Epithelial cell of esophagus (primary cell): ENCODE data around the gene KRTAP4-9.
A peak's percentile ranks its signal among the peaks of the same experiment; 100 is the strongest.
"Not testable (repeated sequence)": the region's sequence is repeated elsewhere in the genome, so short reads cannot be mapped to it uniquely, and the experiment has no call there.

Experiments used
- DNase-seq: peaks from one replicate; pipeline ENCODE4 v3.0.0; 2010; ENCODE audit warnings: low read depth
- H3K4me3 ChIP-seq: 2 replicates; pipeline ENCODE4 v1.5.1; 2011; ENCODE audit warnings: mild to moderate bottlenecking, low read length, control low read depth
- CTCF ChIP-seq: IDR thresholded peaks from 2 replicates; pipeline ENCODE4 v1.5.1; 2011; ENCODE audit warnings: low read depth, mild to moderate bottlenecking, low read length, control low read depth, inconsistent platforms; ENCODE audit not compliant: insufficient read depth; ENCODE audit errors: missing control alignments

The KRTAP4-9 gene

DNA sequence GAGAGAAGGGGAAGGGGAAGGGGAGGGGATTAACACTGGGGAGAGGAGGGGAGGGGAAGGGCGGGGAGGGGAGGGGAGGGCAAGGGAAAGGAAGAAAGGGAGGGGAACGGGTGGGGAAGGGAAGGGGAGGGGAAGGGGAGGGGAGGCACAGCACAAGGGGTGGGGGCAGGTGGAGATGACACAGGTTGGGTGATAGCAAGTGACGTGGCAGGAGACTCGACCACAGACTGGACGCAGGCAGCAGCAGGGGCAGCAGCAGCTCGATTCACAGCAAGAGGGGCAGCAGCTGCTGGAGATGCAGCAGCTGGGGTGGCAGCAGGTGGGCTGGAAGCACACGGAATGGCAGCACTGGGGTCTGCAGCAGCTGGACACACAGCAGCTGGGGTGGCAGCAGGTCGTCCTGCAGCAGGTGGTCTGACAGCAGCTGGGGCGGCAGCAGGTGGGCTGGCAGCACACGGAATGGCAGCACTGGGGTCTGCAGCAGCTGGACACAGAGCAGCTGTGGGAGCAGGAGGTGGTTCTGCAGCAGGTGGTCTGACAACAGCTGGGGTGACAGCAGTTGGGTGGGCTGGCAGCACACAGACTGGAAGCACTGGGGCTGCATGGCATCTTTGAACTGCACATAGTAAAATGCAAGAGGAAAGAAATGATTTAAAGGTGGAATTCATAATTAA is 3.5 kb upstream of the KRTAP4-9 start, which contains the start of gene KRTAP4-16:
TSS of gene KRTAP4-16 (minus strand) at position 624 of the 674 bp plus-strand sequence. CDS start at position 624, 0 bp downstream.
- H3K4me3 ChIP-seq = no peak within 1 kb of the TSS
- no peak for TF ChIP-seq CTCF
- DNase-seq = no peak

- TF ChIP-seq CTCF = no peak
- H3K4me3 ChIP-seq = no peak overlapping the region
- no peak for DNase-seq
Observed at GRCh38 chr17:41103896-41104295, 1.3 kb upstream of the KRTAP4-9 start.

DNA sequence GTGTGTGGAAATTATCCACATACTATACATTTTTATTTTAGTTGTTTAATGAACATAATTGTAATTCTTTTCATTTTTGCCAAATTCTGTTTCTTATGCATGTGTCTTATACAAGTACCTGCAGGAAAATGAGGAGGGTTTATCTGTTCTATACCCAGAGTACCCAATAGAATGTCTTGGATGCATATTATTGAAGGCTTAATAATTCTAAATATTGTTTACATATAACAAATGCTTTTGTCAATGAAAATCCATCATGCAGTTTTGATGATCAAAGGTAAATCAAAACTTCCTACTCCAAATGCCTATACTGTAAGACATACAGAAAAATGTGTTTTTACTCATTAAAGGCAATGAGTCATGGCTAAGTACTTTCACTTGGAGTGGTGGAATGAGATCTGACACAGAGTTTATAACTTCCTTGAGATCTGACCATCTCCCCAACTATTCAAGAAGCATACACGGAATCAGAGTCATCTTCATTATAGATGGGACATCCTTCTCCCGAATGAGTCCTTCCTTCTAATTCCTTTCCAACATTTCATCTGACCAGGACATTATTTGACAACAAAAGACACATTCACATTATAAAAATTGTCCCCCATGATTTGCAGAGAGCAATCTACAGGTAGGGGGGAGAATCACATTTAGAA is 677 bp upstream of the KRTAP4-9 start:
- peak; percentile 65 for DNase-seq
- H3K4me3 ChIP-seq = not testable (repeated sequence)

DNA sequence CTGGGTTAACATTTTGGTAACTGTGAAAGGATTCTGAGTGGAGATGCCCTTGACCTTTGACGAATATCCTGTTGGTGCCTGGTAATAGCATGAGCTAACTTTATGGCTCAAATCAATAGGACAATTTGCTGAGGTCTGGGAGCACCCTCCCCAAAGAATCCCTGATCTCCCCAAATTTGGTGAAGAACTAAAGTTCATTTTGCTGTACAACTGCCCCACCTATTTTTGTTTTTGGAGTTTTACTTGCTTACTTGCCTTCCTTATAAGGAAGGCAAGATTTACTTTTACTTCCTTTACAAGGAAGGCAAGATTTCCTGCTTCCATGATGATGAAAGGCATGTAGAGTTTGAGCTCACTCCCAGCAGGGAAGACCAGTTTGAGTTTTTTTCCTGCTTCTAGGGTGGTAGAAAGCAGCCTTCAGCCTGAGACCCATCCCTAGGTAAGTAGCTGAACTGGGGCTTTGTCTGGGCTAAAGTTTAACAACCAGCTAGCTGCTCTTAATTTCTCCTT is 2.8 kb downstream of the KRTAP4-9 start:
- no peak overlapping the region for H3K4me3 ChIP-seq
- TF ChIP-seq CTCF = no peak
- no peak for DNase-seq

DNA sequence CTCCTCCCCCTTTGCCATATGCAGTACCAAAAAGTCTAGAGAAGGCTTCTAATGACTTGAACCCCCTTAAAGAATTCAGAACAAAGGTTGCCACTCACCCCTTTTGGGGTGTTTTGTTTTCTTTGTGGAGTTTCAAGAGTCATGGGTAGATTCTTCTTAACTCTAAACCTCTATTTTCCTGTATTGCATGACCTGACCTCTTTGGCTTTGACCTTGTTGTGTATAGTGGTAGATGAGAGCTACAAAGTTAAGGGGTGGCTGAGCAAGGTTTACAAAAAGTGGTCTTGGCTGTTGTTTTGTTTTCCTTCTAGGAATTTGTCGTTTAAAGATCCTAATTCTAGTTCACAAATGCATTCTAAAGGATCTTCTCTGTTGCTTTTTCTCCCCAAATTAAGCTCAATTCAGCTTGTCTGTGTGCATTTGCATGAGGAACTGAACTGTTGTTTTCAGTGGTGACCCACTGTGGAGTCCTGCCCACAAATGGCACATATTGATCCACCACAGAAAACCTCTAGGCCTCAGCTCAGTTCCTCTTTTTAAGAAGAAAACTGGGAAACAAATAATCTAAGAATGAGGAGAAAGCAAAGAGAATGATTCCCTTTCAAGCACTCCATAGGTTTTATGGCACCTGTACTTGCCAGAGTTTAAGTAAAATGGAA is 3.7 kb downstream of the KRTAP4-9 start:
- not testable (repeated sequence) for DNase-seq, H3K4me3 ChIP-seq

GRCh38 chr17:41111151-41111885 is 6.1 kb downstream of the KRTAP4-9 start:
- no peak for TF ChIP-seq CTCF
- DNase-seq = no peak
- H3K4me3 ChIP-seq = no peak overlapping the region

GRCh38 chr17:41116297-41116696 is 11.1 kb downstream of the KRTAP4-9 start:
- no peak for DNase-seq

GRCh38 chr17:41117846-41118386 is 12.7 kb downstream of the KRTAP4-9 start, which contains the start of gene KRTAP4-11:
Gene KRTAP4-11, minus strand, starts transcription at chr17:41118373. Its CDS starts 58 bp downstream, at chr17:41118315.
- not testable (repeated sequence) for DNase-seq, H3K4me3 ChIP-seq

More at GRCh38 chr17:41116297-41116696, 11.1 kb downstream of the KRTAP4-9 start:
- no peak for TF ChIP-seq CTCF
- no peak overlapping the region for H3K4me3 ChIP-seq
